K562 (cell line): Measurements from ENCODE around the gene ARL2. TPM values are rescaled to one million over a fixed set of nuclear protein-coding genes. Genes with fewer than 3 reads are reported as not detected.

Experiments used
- GABPB1 ChIP-seq: sonication (generic); formaldehyde crosslinking; IDR thresholded peaks from 2 replicates; pipeline ENCODE4 v1.8.0; 2022; ENCODE audit warnings: mild to moderate bottlenecking, missing genetic modification reagents
- MTF1 ChIP-seq: fragments of 250-450 bp; sonication (Bioruptor Pico); IDR thresholded peaks from 2 replicates; pipeline ENCODE4 v1.9.0; 2021; ENCODE audit warnings: moderate library complexity, mild to moderate bottlenecking, inconsistent platforms, borderline replicate concordance
- OTX1 ChIP-seq: fragments of 450-650 bp; formaldehyde crosslinking; IDR thresholded peaks from 2 replicates; pipeline ENCODE4 v1.4.0; 2022; ENCODE audit warnings: mild to moderate bottlenecking
- SMAD1 ChIP-seq: fragments of 150-350 bp; IDR thresholded peaks from 2 replicates; pipeline ENCODE4 v1.6.1; 2014; ENCODE audit warnings: low read length, low read depth; ENCODE audit not compliant: partially characterized antibody
- TBP ChIP-seq: optimal IDR thresholded peaks from 2 replicates; pipeline ENCODE3; 2011; ENCODE audit warnings: low read depth, low read length, improper control_type of control experiment
- TEAD4 ChIP-seq, 2 experiments: sonication (generic) in 1 of 2; formaldehyde crosslinking in 1 of 2; IDR thresholded peaks; 2 replicates each; pipeline versions ENCODE4 v1.6.1 to v1.8.0; 2012 to 2022; ENCODE audit warnings: borderline replicate concordance in 1 of 2, inconsistent platforms in 1 of 2, low read length in 1 of 2, mild to moderate bottlenecking in 1 of 2, missing genetic modification reagents in 1 of 2
- YY1 ChIP-seq, 3 experiments: IDR thresholded peaks; 2 replicates each; pipeline ENCODE4 v1.6.1; 2011; ENCODE audit warnings: low read length in 2 of 3, mild to moderate bottlenecking in 2 of 3, moderate library complexity in 2 of 3, borderline replicate concordance in 1 of 3, control low read depth in 1 of 3, low read depth in 1 of 3; ENCODE audit not compliant: insufficient read depth in 3 of 3, insufficient replicate concordance in 2 of 3, control insufficient read depth in 1 of 3, insufficient read length in 1 of 3; ENCODE audit errors: extremely low read depth in 1 of 3
- ZNF239 ChIP-seq: fragments of 250-450 bp; sonication (Bioruptor Pico); IDR thresholded peaks from 2 replicates; pipeline ENCODE4 v1.4.0; 2020; ENCODE audit warnings: mild to moderate bottlenecking
- polyA plus RNA-seq, 8 experiments: library from polyadenylated mRNA; depleted of rRNA in 4 of 8; stranded (reverse) in 5 of 8; unstranded in 3 of 8; fragments of >200 nt; fragmentation: Nextera tagmentation in 2 of 8; fragmentation: Illumina TruSeq in 1 of 8; extraction: Ambion mirVana in 2 of 8; extraction: Trizol in 1 of 8; gene quantifications; 2 replicates each; pipeline versions ENCODE4 v1.2.1 to v1.2.3, GENCODE V29; 2011 to 2014; ENCODE audit warnings: inconsistent platforms in 1 of 8, missing spikeins in 1 of 8
- total RNA-seq, 7 experiments: library from RNA; depleted of rRNA in 6 of 7; stranded (reverse); fragments of >200 nt in 6 of 7; fragmentation: Illumina TruSeq in 2 of 7; extraction: Trizol in 2 of 7; gene quantifications; 2 replicates each; pipeline versions ENCODE4 v1.2.1 to v1.2.3, GENCODE V29; 2011 to 2021; ENCODE audit warnings: low replicate concordance in 1 of 7
- TF ChIP-seq, protein P1 (sequence below): sonication (generic); formaldehyde crosslinking; IDR thresholded peaks from 2 replicates; pipeline ENCODE4 v1.8.1; 2023; ENCODE audit warnings: mild to moderate bottlenecking, missing genetic modification reagents
- TF ChIP-seq, protein P2 (sequence below): sonication (generic); formaldehyde crosslinking; IDR thresholded peaks from 2 replicates; pipeline ENCODE4 v1.8.1; 2022; ENCODE audit warnings: missing genetic modification reagents
- TF ChIP-seq, protein P3 (sequence below): fragments of 250-450 bp; sonication (Bioruptor Pico); IDR thresholded peaks from 2 replicates; pipeline ENCODE4 v1.8.0; 2021; ENCODE audit warnings: moderate library complexity, mild to moderate bottlenecking, inconsistent platforms
- TF ChIP-seq, protein P4 (sequence below): fragments of 450-650 bp; IDR thresholded peaks from 2 replicates; pipeline ENCODE4 v1.7.0; 2016; ENCODE audit warnings: borderline replicate concordance
- TF ChIP-seq, protein P5 (sequence below): fragments of 450-650 bp; IDR thresholded peaks from 2 replicates; pipeline ENCODE4 v1.6.1; 2016; ENCODE audit warnings: missing biosample characterization, missing genetic modification characterization
- TF ChIP-seq, protein P6 (sequence below): fragments of 450-650 bp; IDR thresholded peaks from 2 replicates; pipeline ENCODE4 v1.6.1; 2018; ENCODE audit warnings: mild to moderate bottlenecking, low read depth; ENCODE audit not compliant: partially characterized antibody

ARL2 gene
- total and polyA plus RNA-seq, 9 of the 15 experiments (the other 6 are each of a cell fraction or from before 2014, with no cell fraction given), result 5.7 to 154 (median 92.2) TPM

DNA sequence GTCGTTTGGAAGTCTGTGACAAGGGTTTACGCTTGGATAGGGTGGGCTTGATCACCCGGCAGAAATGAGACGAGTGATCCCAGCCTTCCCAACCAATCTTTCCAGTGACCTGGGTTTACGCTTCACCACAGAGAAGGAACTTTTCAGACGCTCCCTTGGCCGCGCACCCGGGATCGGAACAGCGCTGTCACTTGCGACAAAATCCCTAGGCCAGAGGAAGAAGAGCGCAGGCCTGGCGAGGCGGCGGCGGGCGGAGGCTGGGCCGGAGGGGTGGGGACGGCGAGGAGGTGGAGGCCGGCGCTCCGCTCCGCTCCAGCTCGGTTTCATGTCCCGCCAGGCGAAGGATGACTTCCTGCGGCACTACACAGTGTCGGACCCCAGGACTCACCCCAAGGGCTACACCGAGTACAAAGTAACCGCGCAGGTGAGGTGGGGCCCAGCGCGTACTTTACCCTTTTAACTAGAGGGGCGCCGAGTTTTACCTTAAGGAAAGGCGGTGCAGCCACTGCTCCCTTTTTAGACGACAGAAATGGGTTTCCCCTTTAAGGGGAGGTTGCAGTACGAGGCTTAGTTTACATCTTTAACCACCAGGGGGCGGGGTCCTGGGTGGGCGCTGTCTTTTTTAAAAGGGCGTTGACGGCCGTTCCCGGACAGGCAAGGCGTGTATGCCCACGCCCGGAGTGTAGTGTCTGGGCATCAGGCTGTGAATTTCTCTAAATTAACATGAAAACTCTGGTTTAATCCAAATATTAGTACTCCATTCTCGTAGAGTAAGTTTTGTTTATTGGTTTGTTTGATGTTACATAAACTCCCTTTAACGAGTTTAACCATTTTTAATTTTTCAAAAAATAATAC is 13.5 kb downstream of the ARL2 start, which contains the start of gene SNX15 (continued):
- TF ChIP-seq, protein P1, sequence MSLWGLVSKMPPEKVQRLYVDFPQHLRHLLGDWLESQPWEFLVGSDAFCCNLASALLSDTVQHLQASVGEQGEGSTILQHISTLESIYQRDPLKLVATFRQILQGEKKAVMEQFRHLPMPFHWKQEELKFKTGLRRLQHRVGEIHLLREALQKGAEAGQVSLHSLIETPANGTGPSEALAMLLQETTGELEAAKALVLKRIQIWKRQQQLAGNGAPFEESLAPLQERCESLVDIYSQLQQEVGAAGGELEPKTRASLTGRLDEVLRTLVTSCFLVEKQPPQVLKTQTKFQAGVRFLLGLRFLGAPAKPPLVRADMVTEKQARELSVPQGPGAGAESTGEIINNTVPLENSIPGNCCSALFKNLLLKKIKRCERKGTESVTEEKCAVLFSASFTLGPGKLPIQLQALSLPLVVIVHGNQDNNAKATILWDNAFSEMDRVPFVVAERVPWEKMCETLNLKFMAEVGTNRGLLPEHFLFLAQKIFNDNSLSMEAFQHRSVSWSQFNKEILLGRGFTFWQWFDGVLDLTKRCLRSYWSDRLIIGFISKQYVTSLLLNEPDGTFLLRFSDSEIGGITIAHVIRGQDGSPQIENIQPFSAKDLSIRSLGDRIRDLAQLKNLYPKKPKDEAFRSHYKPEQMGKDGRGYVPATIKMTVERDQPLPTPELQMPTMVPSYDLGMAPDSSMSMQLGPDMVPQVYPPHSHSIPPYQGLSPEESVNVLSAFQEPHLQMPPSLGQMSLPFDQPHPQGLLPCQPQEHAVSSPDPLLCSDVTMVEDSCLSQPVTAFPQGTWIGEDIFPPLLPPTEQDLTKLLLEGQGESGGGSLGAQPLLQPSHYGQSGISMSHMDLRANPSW (CRISPR knock-in tag), result peak; percentile 62; the same call in 1 of the 2 replicates
- TF ChIP-seq SMAD1, result peak; percentile 15
- TF ChIP-seq, protein P2, sequence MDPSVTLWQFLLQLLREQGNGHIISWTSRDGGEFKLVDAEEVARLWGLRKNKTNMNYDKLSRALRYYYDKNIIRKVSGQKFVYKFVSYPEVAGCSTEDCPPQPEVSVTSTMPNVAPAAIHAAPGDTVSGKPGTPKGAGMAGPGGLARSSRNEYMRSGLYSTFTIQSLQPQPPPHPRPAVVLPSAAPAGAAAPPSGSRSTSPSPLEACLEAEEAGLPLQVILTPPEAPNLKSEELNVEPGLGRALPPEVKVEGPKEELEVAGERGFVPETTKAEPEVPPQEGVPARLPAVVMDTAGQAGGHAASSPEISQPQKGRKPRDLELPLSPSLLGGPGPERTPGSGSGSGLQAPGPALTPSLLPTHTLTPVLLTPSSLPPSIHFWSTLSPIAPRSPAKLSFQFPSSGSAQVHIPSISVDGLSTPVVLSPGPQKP (CRISPR knock-in tag), result no peak
- peak in 1 of 3 experiments; percentile 76 for TF ChIP-seq YY1 (IDR thresholded peaks at IDR 0.05; ENCODE audit: borderline replicate concordance in 1 of 3, control insufficient read depth in 1 of 3, extremely low read depth in 1 of 3, insufficient read depth in 3 of 3, insufficient read length in 1 of 3, insufficient replicate concordance in 2 of 3, low read depth in 1 of 3, low read length in 2 of 3)
- TF ChIP-seq GABPB1, result peak; percentile 85
- TF ChIP-seq TEAD4 (IDR thresholded peaks at IDR 0.05; ENCODE audit: low read length), result peak; percentile 32; the same call in 1 of the 2 replicates
- TF ChIP-seq TEAD4 (CRISPR knock-in tag; IDR thresholded peaks at IDR 0.05; ENCODE audit: borderline replicate concordance), result 0 out of 2 replicates have a peak, but pooled peaks have one; percentile 61
- no peak for TF ChIP-seq ZNF239 (CRISPR knock-in tag)
- TF ChIP-seq, protein P3, sequence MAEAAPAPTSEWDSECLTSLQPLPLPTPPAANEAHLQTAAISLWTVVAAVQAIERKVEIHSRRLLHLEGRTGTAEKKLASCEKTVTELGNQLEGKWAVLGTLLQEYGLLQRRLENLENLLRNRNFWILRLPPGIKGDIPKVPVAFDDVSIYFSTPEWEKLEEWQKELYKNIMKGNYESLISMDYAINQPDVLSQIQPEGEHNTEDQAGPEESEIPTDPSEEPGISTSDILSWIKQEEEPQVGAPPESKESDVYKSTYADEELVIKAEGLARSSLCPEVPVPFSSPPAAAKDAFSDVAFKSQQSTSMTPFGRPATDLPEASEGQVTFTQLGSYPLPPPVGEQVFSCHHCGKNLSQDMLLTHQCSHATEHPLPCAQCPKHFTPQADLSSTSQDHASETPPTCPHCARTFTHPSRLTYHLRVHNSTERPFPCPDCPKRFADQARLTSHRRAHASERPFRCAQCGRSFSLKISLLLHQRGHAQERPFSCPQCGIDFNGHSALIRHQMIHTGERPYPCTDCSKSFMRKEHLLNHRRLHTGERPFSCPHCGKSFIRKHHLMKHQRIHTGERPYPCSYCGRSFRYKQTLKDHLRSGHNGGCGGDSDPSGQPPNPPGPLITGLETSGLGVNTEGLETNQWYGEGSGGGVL, result no peak
- no peak for TF ChIP-seq MTF1
- TF ChIP-seq OTX1 (CRISPR knock-in tag), result no peak
- TF ChIP-seq, protein P4, sequence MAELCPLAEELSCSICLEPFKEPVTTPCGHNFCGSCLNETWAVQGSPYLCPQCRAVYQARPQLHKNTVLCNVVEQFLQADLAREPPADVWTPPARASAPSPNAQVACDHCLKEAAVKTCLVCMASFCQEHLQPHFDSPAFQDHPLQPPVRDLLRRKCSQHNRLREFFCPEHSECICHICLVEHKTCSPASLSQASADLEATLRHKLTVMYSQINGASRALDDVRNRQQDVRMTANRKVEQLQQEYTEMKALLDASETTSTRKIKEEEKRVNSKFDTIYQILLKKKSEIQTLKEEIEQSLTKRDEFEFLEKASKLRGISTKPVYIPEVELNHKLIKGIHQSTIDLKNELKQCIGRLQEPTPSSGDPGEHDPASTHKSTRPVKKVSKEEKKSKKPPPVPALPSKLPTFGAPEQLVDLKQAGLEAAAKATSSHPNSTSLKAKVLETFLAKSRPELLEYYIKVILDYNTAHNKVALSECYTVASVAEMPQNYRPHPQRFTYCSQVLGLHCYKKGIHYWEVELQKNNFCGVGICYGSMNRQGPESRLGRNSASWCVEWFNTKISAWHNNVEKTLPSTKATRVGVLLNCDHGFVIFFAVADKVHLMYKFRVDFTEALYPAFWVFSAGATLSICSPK, result peak; percentile 100
- TF ChIP-seq TBP, result peak; percentile 34
- TF ChIP-seq, protein P5, sequence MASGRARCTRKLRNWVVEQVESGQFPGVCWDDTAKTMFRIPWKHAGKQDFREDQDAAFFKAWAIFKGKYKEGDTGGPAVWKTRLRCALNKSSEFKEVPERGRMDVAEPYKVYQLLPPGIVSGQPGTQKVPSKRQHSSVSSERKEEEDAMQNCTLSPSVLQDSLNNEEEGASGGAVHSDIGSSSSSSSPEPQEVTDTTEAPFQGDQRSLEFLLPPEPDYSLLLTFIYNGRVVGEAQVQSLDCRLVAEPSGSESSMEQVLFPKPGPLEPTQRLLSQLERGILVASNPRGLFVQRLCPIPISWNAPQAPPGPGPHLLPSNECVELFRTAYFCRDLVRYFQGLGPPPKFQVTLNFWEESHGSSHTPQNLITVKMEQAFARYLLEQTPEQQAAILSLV (tag), result no peak
- TF ChIP-seq, protein P6, sequence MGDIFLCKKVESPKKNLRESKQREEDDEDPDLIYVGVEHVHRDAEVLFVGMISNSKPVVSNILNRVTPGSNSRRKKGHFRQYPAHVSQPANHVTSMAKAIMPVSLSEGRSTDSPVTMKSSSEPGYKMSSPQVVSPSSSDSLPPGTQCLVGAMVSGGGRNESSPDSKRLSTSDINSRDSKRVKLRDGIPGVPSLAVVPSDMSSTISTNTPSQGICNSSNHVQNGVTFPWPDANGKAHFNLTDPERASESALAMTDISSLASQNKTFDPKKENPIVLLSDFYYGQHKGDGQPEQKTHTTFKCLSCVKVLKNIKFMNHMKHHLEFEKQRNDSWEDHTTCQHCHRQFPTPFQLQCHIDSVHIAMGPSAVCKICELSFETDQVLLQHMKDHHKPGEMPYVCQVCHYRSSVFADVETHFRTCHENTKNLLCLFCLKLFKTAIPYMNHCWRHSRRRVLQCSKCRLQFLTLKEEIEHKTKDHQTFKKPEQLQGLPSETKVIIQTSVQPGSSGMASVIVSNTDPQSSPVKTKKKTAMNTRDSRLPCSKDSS, result no peak
